Measurements from ENCODE around the gene STX4. TPM values are rescaled to one million over a fixed set of nuclear protein-coding genes. Genes with fewer than 3 reads are reported as not detected.

STX4 gene
- polyA plus RNA-seq, 1 of the 3 experiments (the other 2 are of a cell fraction), result 117 TPM

DNA sequence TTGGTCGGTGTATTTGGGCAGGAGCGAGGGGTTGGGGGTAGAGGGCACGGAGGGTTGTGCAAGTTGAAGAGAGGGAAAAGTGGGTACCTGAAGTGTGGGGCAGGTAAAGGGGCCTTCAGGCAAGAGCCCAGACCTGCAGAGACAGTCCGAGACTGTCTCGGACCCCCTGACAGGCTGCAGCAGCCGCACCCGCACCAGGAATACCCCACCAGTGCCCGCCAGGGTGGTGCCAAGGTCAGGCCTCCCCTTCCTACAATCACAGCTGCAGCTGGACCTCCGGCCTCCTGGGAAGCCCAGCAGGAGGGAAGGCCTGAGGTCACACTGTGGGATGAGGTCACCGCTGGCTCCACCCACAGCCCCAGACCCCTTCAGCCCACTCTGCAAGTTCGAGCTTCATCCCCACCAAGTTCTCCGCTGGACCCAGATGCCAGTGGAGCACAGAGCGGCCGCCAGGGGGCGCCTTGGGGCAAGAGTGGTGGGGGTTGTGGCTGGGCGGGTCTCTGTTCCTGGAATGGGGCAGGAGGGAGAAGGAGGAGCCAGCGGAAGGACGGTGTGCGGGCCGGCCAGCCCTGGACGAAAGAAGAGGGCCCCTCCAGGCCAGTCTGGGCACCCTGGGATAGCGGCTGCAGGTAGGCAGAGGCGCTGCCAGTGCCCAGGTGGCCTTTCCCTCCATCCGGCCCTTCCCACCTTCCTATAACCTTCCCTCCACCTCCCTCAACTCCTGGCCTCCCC lies 48.5 kb upstream of the STX4 start, which contains the start of gene HSD3B7 (continued):
- TF ChIP-seq EP300 (IDR thresholded peaks at IDR 0.05; ENCODE audit: borderline replicate concordance in 1 of 2, low read depth in 1 of 2, low read length in 1 of 2) (no peak; a peak in 1 of 4 replicates), RAD21 (IDR thresholded peaks at IDR 0.05; ENCODE audit: low read length) (peak; percentile 81), NFIC (IDR thresholded peaks at IDR 0.05; ENCODE audit: borderline replicate concordance) (no peak), RFX5 (IDR thresholded peaks at IDR 0.05; ENCODE audit: low read length) (no peak), FOXJ3 (CRISPR knock-in tag; IDR thresholded peaks at IDR 0.05) (no peak), REST (IDR thresholded peaks at IDR 0.05; ENCODE audit: low read depth, low read length) (peak; percentile 34; the same call in 1 of the 2 replicates), SIN3A (IDR thresholded peaks at IDR 0.05; ENCODE audit: borderline replicate concordance, low read depth, low read length) (peak; percentile 91; the same call in 1 of the 2 replicates), FOSL2 (IDR thresholded peaks at IDR 0.05; ENCODE audit: borderline replicate concordance, low read depth) (no peak), ELF1 (IDR thresholded peaks at IDR 0.05) (peak; percentile 34; the same call in 1 of the 2 replicates)
- TF ChIP-seq, protein P1, sequence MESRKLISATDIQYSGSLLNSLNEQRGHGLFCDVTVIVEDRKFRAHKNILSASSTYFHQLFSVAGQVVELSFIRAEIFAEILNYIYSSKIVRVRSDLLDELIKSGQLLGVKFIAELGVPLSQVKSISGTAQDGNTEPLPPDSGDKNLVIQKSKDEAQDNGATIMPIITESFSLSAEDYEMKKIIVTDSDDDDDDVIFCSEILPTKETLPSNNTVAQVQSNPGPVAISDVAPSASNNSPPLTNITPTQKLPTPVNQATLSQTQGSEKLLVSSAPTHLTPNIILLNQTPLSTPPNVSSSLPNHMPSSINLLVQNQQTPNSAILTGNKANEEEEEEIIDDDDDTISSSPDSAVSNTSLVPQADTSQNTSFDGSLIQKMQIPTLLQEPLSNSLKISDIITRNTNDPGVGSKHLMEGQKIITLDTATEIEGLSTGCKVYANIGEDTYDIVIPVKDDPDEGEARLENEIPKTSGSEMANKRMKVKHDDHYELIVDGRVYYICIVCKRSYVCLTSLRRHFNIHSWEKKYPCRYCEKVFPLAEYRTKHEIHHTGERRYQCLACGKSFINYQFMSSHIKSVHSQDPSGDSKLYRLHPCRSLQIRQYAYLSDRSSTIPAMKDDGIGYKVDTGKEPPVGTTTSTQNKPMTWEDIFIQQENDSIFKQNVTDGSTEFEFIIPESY (IDR thresholded peaks at IDR 0.05; ENCODE audit: borderline replicate concordance, low read depth), result no peak

GRCh38 chr16:30985401-30986128 lies 47.8 kb upstream of the STX4 start:
- Histone ChIP-seq H3K9me3 (no peaks in the 10 kb centered on the region), H2AFZ (ENCODE audit: low read depth) (no peak overlapping the region), H3K4me1 (ENCODE audit: control insufficient read depth in 1 of 2, insufficient read depth in 2 of 2, low read depth in 1 of 2, low read length in 1 of 2) (peaks cover 5 to 8% of the 10 kb centered on the region in 2 experiments; a peak in 2 of 4 replicates), H3K9me2 (no peaks in the 10 kb centered on the region), H3K4me3 (ENCODE audit: low read depth in 2 of 2, low read length in 1 of 2) (peak overlapping the region; percentile 31 to 52; a peak in 3 of 4 replicates), H3F3A (replicated peaks; ENCODE audit: insufficient read depth) (peaks cover 5% of the 10 kb centered on the region), H3K36me3 (replicated peaks in 1 of 2; ENCODE audit: control insufficient read depth in 1 of 2, insufficient read depth in 2 of 2, low read length in 1 of 2) (peaks cover 0 to 14% of the 10 kb centered on the region in 2 experiments), H3K27ac (ENCODE audit: low read depth in 2 of 2, low read length in 1 of 2) (peak overlapping the region; percentile 19 to 58; a peak in 1 of 4 replicates), H3K79me2 (ENCODE audit: insufficient read depth) (no peaks in the 10 kb centered on the region), H3K9ac (peak overlapping the region; percentile 27; the same call in 1 of the 2 replicates), H3K4me2 (peak overlapping the region; percentile 80), H4K20me1 (ENCODE audit: insufficient read depth) (no peaks in the 10 kb centered on the region), H3K27me3 (ENCODE audit: insufficient read depth) (no peaks in the 10 kb centered on the region)
- CTCF ChIA-PET, result interaction anchor here (0.6 to 5.3 kb wide), 47 partner anchors 8 to 883 kb away, joined by 3 to 38 read pairs (median 5); partner anchors contain the start of genes FUS, KAT8, ZNF646 and ZNF668
- POLR2A ChIA-PET, result interaction anchor here (1.1 to 1.5 kb wide), 3 partner anchors 88 to 195 kb away, joined by 3 to 7 read pairs (median 5); partner anchors contain the start of genes FUS, ZNF646 and ZNF668
- DNase-seq, result peak; percentile 63
- 68% methylated on average over 11 of the region's 20 CpGs for WGBS (ENCODE audit: low lambda C conversion rate)
- TF ChIP-seq POLR2AphosphoS5 (IDR thresholded peaks at IDR 0.05; ENCODE audit: low read depth, low read length), result no peak
- no peak for TF ChIP-seq SMC3 (IDR thresholded peaks at IDR 0.05; ENCODE audit: low read depth, low read length)
- no peak for TF ChIP-seq RXRA (IDR thresholded peaks at IDR 0.05; ENCODE audit: borderline replicate concordance, low read depth)
- no peak for TF ChIP-seq MXI1 (IDR thresholded peaks at IDR 0.05; ENCODE audit: low read depth, low read length)
- no peak; the same call in 1 of the 2 replicates for TF ChIP-seq RAD21 (IDR thresholded peaks at IDR 0.05; ENCODE audit: low read length)
- TF ChIP-seq, protein P2, sequence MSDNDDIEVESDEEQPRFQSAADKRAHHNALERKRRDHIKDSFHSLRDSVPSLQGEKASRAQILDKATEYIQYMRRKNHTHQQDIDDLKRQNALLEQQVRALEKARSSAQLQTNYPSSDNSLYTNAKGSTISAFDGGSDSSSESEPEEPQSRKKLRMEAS (IDR thresholded peaks at IDR 0.05; ENCODE audit: low read depth), result no peak
- no peak for TF ChIP-seq MEF2A (IDR thresholded peaks at IDR 0.05; ENCODE audit: borderline replicate concordance, low read depth)
- TF ChIP-seq ELF1 (IDR thresholded peaks at IDR 0.05), result no peak
- TF ChIP-seq REST (IDR thresholded peaks at IDR 0.05; ENCODE audit: low read depth, low read length), result no peak
- TF ChIP-seq, protein P3, sequence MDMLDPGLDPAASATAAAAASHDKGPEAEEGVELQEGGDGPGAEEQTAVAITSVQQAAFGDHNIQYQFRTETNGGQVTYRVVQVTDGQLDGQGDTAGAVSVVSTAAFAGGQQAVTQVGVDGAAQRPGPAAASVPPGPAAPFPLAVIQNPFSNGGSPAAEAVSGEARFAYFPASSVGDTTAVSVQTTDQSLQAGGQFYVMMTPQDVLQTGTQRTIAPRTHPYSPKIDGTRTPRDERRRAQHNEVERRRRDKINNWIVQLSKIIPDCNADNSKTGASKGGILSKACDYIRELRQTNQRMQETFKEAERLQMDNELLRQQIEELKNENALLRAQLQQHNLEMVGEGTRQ (IDR thresholded peaks at IDR 0.05; ENCODE audit: borderline replicate concordance, low read depth, low read length), result no peak
